RKO (cell line): ENCODE data around the gene KRT14.
"Not testable (repeated sequence)": the region's sequence is repeated elsewhere in the genome, so short reads cannot be mapped to it uniquely, and the experiment has no call there.

Experiments
- DNase-seq: peaks from one replicate; pipeline ENCODE4 v3.0.0-alpha.2; 2016; ENCODE audit warnings: low spot score

Gene KRT14

GRCh38 chr17:41622340-41623183 is 35.9 kb upstream of the KRT14 start:
- not testable (repeated sequence) for DNase-seq

DNA sequence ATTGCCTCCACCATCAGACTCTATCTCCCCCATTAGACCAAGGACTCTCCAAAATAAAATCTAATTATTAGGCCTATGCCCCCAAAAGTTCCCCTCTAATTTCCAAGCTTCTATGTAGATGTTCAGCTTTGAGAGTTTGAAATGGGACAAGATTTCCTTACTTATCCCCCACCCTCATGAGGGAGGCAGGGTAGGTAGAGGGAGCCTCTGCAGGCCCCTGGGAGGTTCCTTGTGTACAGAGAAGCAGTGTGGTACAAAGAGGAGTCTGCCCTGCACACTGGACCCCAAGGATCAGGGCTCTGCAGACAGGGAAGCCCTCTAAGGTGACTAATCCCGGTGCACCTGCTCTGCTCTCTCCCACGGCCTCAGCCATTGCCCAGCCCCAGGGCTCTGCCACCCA is 35.2 kb upstream of the KRT14 start:
- DNase-seq, result no peak

DNA sequence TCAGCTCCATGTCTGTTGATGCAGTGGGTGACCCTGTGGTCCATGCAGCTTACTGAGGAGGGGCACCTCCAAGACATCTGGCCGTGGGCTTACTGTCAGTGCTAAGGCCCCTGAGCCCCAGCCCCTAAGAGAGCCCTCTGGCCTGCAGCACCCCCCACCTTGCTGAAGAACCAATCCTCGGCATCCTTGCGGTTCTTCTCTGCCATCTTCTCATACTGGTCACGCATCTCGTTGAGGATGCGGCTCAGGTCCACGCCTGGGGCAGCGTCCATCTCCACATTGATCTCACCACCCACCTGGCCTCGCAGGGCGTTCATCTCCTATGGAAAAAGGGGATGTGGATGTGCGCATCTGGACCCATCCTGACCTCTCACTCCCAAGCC is 34.7 kb upstream of the KRT14 start:
- DNase-seq, result not testable (repeated sequence)

- DNase-seq, result no peak
Measured at GRCh38 chr17:41620583-41621434, 34.1 kb upstream of the KRT14 start.

DNA sequence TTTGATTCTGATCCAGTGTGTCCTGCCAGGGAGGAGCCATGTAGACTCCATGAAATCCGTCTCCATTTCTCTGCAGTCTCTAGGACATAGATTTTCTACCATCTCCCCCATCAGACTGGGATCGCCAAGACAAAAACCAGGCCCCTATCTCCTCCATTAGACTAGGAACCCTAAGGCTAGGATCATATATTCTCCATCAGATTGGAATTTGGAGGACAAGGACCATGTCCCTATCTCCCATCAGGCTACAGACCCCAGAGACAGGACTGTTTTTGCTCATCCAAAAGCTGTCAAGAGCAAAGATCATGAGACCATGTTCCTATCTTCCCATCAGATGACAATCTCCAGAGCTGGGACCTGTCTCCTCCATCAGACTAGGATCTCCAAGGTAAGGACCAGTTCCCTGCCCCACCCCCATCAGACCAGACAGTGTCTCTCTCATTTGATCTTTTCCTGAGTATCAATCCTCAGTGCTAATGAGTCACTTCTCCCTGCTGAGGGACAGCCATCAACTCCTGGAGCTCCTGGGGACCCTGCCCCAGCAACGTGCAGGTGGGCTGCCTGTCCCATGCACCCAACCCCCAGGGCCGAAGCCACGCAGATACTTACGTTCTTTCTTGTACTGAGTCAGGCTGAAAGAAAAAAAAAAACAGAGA is 33.4 kb upstream of the KRT14 start:
- not testable (repeated sequence) for DNase-seq

GRCh38 chr17:41619036-41619926 is 32.6 kb upstream of the KRT14 start:
- DNase-seq, result no peak

GRCh38 chr17:41618341-41619035 is 31.8 kb upstream of the KRT14 start:
- no peak for DNase-seq

- DNase-seq, result no peak
Measured at GRCh38 chr17:41617698-41618097, 31.0 kb upstream of the KRT14 start.

DNA sequence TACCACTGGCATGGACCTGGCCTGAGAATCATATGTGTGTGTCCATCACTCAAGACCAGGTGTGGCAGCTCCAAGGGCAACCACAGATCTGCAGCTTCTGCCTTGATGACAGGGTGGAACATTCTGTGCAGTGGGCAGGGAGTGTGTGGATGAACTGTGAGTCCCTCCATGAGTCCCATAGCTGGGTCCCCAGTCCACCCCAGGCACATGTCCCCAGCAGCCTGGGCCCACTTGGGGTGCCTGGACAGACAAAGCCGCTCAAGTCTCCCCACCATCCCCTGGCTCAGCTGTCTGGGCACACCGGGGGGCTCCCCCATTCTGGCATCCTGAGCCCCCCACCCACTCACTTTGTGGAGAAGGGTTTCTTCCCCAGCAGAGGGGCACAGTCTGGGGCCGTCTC is 30.4 kb upstream of the KRT14 start:
- DNase-seq, result no peak

- DNase-seq, result not testable (repeated sequence)
Measured at GRCh38 chr17:41616486-41616885, 29.8 kb upstream of the KRT14 start.

GRCh38 chr17:41615454-41615853 is 28.8 kb upstream of the KRT14 start:
- no peak for DNase-seq

DNA sequence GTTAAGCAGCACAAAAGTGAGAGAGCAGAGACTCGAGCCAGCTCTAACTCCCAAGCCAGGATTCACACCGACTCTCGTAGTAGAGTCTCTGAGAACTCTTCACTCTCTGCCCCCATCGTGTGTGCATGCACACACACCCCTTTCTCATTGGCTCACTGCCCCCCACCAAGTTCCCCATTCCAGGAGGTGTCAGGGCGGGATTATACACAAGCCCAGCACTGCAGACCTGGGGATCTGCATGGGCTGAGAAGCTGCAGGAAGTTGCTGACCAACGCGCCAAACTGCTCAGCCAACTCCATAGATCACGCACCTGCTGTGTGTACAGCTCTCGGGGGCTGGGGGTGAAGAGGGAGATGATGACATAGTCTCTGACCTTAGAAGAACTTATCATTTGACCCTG is 28.1 kb upstream of the KRT14 start:
- DNase-seq, result not testable (repeated sequence)

DNA sequence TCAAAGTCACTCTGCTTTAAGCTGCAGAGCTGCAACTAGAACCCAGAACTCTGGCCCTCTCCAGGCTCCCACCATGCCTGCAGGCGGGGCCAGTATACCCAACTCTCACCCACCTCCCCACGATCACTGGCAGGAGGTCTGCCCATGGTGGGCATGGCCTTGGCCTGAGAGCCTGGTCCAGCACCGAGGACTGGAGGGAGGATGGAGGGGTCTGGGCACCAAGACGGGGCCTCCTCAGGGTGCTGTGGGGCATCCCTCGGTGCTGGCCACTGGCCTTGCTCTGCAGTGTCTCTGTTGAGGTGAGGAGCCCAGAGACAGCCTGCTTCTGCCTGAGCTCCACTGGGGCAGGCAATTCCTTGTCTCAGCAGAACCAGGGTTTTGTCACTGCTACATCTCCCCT is 27.4 kb upstream of the KRT14 start:
- DNase-seq, result no peak

DNA sequence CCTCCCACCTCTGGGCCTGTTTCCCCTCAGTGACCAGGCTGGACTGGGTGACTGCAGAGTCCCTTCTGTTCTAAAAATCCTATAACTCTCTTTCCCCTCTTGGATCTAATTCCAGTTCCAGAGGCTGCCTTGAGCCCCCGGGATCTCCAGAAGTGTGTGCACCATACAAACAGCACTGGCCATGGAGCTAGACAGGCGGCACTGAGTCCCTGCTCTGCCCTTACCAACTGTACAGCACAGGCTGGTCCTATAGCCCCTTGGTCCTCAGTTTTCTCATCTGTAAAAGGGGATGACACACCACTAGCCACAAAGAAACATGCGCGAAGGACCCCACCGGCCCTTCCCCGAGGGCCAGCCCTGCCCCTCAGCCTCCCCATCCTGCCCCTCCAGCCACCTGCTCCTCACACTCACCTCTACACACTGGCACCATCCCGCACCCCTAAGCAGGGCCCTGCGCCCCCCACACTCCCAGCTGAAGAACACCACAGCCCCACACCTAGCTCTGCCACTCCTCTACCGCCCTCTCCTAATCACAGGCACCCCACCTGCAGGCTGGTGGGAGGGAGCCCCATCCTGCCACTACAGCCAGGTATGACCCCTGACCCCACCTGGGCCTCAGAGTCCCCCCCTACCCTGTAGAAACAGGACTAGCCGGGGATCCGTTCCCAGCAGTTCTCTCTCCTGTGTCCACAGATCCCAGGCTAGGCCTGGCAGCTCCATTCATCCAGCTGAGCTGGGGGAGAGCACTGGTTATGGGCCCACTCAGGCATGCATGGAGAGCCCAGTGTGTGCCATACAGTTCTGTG is 26.8 kb upstream of the KRT14 start:
- DNase-seq, result no peak

GRCh38 chr17:41612376-41613160 is 25.9 kb upstream of the KRT14 start, which contains the start of gene KRT16:
TSS of gene KRT16 (minus strand) at chr17:41612767. CDS start at chr17:41612688, 79 bp downstream.
- not testable (repeated sequence) for DNase-seq

DNA sequence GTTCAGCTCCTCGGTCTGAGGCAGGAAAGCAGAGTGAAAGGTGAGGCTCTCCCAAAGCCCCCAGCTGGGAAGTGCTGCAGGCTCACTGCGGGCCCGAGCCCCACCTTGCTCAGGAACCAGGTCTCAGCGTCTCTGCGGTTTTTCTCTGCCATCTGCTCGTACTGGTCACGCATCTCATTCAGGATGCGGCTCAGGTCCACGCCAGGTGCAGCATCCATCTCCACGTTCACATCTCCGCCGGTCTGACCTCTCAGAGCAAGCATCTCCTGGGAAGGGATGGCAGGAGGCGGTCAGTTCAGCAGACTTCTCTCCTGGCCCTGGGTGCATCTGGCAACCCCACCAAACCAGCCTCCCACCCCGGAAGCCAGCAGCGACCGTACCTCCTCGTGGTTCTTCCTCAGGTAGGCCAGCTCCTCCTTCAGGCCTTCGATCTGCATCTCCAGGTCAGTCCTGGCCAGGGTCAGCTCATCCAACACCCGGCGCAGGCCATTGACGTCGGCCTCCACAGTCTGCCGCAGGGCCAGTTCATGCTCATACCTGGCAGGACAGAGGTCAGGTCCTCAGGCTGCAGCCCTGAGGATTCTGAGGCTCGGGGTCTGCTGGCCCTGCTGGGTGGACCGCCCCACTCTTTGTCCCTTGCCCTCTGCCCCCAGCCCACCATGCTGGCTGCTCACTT is 24.4 kb upstream of the KRT14 start:
- DNase-seq, result no peak

GRCh38 chr17:41610061-41610517 is 23.4 kb upstream of the KRT14 start:
- not testable (repeated sequence) for DNase-seq

DNA sequence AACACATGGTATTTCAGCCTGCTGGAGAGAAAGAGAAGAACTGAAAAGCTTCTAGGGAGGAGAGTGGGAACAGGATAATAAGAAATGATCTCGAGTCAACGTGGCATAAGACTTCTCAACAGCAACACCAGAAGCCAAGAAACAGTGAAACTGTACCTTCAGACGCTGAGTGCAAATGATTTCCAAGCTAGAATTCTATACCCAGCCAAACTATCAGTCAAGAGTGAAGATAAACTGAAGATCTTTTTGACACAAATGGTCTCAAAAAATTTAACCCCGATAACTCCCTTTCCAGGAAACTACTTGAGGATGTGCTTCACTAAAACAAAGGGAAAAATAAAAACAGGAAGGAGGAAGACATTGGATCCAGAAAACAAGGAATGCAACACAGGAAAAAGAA is 20.2 kb upstream of the KRT14 start:
- not testable (repeated sequence) for DNase-seq
